ENCODE measurements around the gene PELI1. TPM values are rescaled to one million over a fixed set of nuclear protein-coding genes. Genes with fewer than 3 reads are reported as not detected.
"Not testable (repeated sequence)": the region's sequence is repeated elsewhere in the genome, so short reads cannot be mapped to it uniquely, and the experiment has no call there.

The PELI1 gene
- polyA plus RNA-seq, 4 donors = 20.5 to 26.6 (median 23.8) TPM

- Histone ChIP-seq H3K27me3 (ENCODE audit: control insufficient read depth in 3 of 3, insufficient read depth in 3 of 3, low read length in 3 of 3) (no peaks in the 10 kb centered on the region), H3K36me3 (ENCODE audit: control insufficient read depth in 3 of 3, insufficient read depth in 2 of 3, low read depth in 1 of 3, low read length in 3 of 3) (no peaks in the 10 kb centered on the region), H3K27ac (ENCODE audit: low read depth in 1 of 3, low read length in 2 of 3) (peak overlapping the region; percentile 84 to 87 (median 86)), H3K4me1 (ENCODE audit: control insufficient read depth in 3 of 3, insufficient read depth in 2 of 3, low read depth in 1 of 3, low read length in 2 of 3) (peaks cover 9 to 44% (median 20%) of the 10 kb centered on the region in 3 donors), H3K4me3 (ENCODE audit: low read depth in 1 of 3, low read length in 3 of 3) (no peak overlapping the region), H3K9me3 (ENCODE audit: control insufficient read depth in 2 of 2, insufficient read depth in 1 of 2, low read depth in 1 of 2, low read length in 1 of 2) (no peaks in the 10 kb centered on the region)
- whole genome bisulfite sequencing, 3 donors = 3 to 21% (median 7%) methylated on average over 1 of the region's 1 CpG
- DNase-seq = peak; percentile 55 to 69
- FAIRE-seq = no peak
These were observed 29.9 kb downstream of the PELI1 start for GRCh38 chr2:64114063-64114911.

- Histone ChIP-seq H3K36me3 (ENCODE audit: control insufficient read depth in 3 of 3, insufficient read depth in 2 of 3, low read depth in 1 of 3, low read length in 3 of 3) (peaks cover 0 to 8% (median 3%) of the 10 kb centered on the region in 3 donors), H3K27me3 (ENCODE audit: control insufficient read depth in 3 of 3, insufficient read depth in 3 of 3, low read length in 3 of 3) (no peaks in the 10 kb centered on the region), H3K9me3 (ENCODE audit: control insufficient read depth in 2 of 2, insufficient read depth in 1 of 2, low read depth in 1 of 2, low read length in 1 of 2) (no peaks in the 10 kb centered on the region), H3K27ac (ENCODE audit: low read depth in 1 of 3, low read length in 2 of 3) (no peak overlapping the region), H3K4me3 (ENCODE audit: low read depth in 1 of 3, low read length in 3 of 3) (no peak overlapping the region), H3K4me1 (ENCODE audit: control insufficient read depth in 3 of 3, insufficient read depth in 2 of 3, low read depth in 1 of 3, low read length in 2 of 3) (peaks cover 13 to 49% (median 24%) of the 10 kb centered on the region in 3 donors)
- 75 to 91% (median 80%) methylated on average over 4 of the region's 4 CpGs for WGBS, 3 donors
- DNase-seq = no peak
- no peak for FAIRE-seq
These were observed 32.2 kb downstream of the PELI1 start for GRCh38 chr2:64112016-64112415.

- WGBS, 3 donors = 93 to 98% (median 98%) methylated on average over 2 of the region's 2 CpGs
- FAIRE-seq = no peak
These were observed 32.8 kb downstream of the PELI1 start for GRCh38 chr2:64111426-64111825.

GRCh38 chr2:64108666-64109241 lies 35.5 kb downstream of the PELI1 start:
- Histone ChIP-seq H3K4me3 (ENCODE audit: low read depth in 1 of 3, low read length in 3 of 3) (no peak overlapping the region), H3K36me3 (ENCODE audit: control insufficient read depth in 3 of 3, insufficient read depth in 2 of 3, low read depth in 1 of 3, low read length in 3 of 3) (peaks cover 0 to 11% (median 3%) of the 10 kb centered on the region in 3 donors), H3K27me3 (ENCODE audit: control insufficient read depth in 3 of 3, insufficient read depth in 3 of 3, low read length in 3 of 3) (no peaks in the 10 kb centered on the region), H3K9me3 (ENCODE audit: control insufficient read depth in 2 of 2, insufficient read depth in 1 of 2, low read depth in 1 of 2, low read length in 1 of 2) (no peaks in the 10 kb centered on the region), H3K27ac (ENCODE audit: low read depth in 1 of 3, low read length in 2 of 3) (peak overlapping the region in 2 of 3 donors; percentile 12 to 18), H3K4me1 (ENCODE audit: control insufficient read depth in 3 of 3, insufficient read depth in 2 of 3, low read depth in 1 of 3, low read length in 2 of 3) (peaks cover 4 to 46% (median 19%) of the 10 kb centered on the region in 3 donors)
- FAIRE-seq (no peak), DNase-seq (peak in 1 of 2 donors; percentile 64)
- 29 to 57% (median 40%) methylated on average over 3 of the region's 3 CpGs for WGBS, 3 donors

More at GRCh38 chr2:64111426-64111825, 32.8 kb downstream of the PELI1 start:
- no peak for DNase-seq
- no peak overlapping the region for H3K4me3 ChIP-seq (ENCODE audit: low read depth in 1 of 3, low read length in 3 of 3)
- H3K9me3 ChIP-seq (ENCODE audit: control insufficient read depth in 2 of 2, insufficient read depth in 1 of 2, low read depth in 1 of 2, low read length in 1 of 2) = no peaks in the 10 kb centered on the region
- H3K27me3 ChIP-seq (ENCODE audit: control insufficient read depth in 3 of 3, insufficient read depth in 3 of 3, low read length in 3 of 3) = no peaks in the 10 kb centered on the region
- no peak overlapping the region for H3K27ac ChIP-seq (ENCODE audit: low read depth in 1 of 3, low read length in 2 of 3)
- H3K36me3 ChIP-seq (ENCODE audit: control insufficient read depth in 3 of 3, insufficient read depth in 2 of 3, low read depth in 1 of 3, low read length in 3 of 3) = peaks cover 0 to 11% (median 3%) of the 10 kb centered on the region in 3 donors
- peaks cover 12 to 50% (median 28%) of the 10 kb centered on the region in 3 donors for H3K4me1 ChIP-seq (ENCODE audit: control insufficient read depth in 3 of 3, insufficient read depth in 2 of 3, low read depth in 1 of 3, low read length in 2 of 3)

- H3K27me3 ChIP-seq (ENCODE audit: control insufficient read depth in 3 of 3, insufficient read depth in 3 of 3, low read length in 3 of 3) = no peaks in the 10 kb centered on the region
- FAIRE-seq (no peak), DNase-seq (no peak)
- H3K4me1 ChIP-seq (ENCODE audit: control insufficient read depth in 3 of 3, insufficient read depth in 2 of 3, low read depth in 1 of 3, low read length in 2 of 3) = peaks cover 8 to 42% (median 19%) of the 10 kb centered on the region in 3 donors
- no peaks in the 10 kb centered on the region for H3K9me3 ChIP-seq (ENCODE audit: control insufficient read depth in 2 of 2, insufficient read depth in 1 of 2, low read depth in 1 of 2, low read length in 1 of 2)
- peak overlapping the region; percentile 21 to 78 (median 41) for H3K27ac ChIP-seq (ENCODE audit: low read depth in 1 of 3, low read length in 2 of 3)
- 68 to 83% (median 70%) methylated on average over 3 of the region's 3 CpGs for WGBS, 3 donors
- no peak overlapping the region for H3K4me3 ChIP-seq (ENCODE audit: low read depth in 1 of 3, low read length in 3 of 3)
- H3K36me3 ChIP-seq (ENCODE audit: control insufficient read depth in 3 of 3, insufficient read depth in 2 of 3, low read depth in 1 of 3, low read length in 3 of 3) = peaks cover 0 to 17% (median 8%) of the 10 kb centered on the region in 3 donors
These were observed 37.7 kb downstream of the PELI1 start for GRCh38 chr2:64106481-64106880.

GRCh38 chr2:64105670-64106461 lies 38.4 kb downstream of the PELI1 start:
- Histone ChIP-seq H3K9me3 (ENCODE audit: control insufficient read depth in 2 of 2, insufficient read depth in 1 of 2, low read depth in 1 of 2, low read length in 1 of 2) (no peaks in the 10 kb centered on the region), H3K27ac (ENCODE audit: low read depth in 1 of 3, low read length in 2 of 3) (peak overlapping the region; percentile 12 to 78 (median 38)), H3K36me3 (ENCODE audit: control insufficient read depth in 3 of 3, insufficient read depth in 2 of 3, low read depth in 1 of 3, low read length in 3 of 3) (peaks cover 0 to 17% (median 8%) of the 10 kb centered on the region in 3 donors), H3K4me3 (ENCODE audit: low read depth in 1 of 3, low read length in 3 of 3) (no peak overlapping the region), H3K4me1 (ENCODE audit: control insufficient read depth in 3 of 3, insufficient read depth in 2 of 3, low read depth in 1 of 3, low read length in 2 of 3) (peaks cover 8 to 39% (median 16%) of the 10 kb centered on the region in 3 donors), H3K27me3 (ENCODE audit: control insufficient read depth in 3 of 3, insufficient read depth in 3 of 3, low read length in 3 of 3) (no peaks in the 10 kb centered on the region)
- DNase-seq (peak; percentile 85 to 90), FAIRE-seq (peak; percentile 73)
- 17 to 58% (median 36%) methylated on average over 5 of the region's 5 CpGs for WGBS, 3 donors

GRCh38 chr2:64104933-64105332 lies 39.3 kb downstream of the PELI1 start:
- no peaks in the 10 kb centered on the region for H3K27me3 ChIP-seq (ENCODE audit: control insufficient read depth in 3 of 3, insufficient read depth in 3 of 3, low read length in 3 of 3)
- peak overlapping the region in 1 of 3 donors; percentile 78 for H3K27ac ChIP-seq (ENCODE audit: low read depth in 1 of 3, low read length in 2 of 3)
- no peak overlapping the region for H3K4me3 ChIP-seq (ENCODE audit: low read depth in 1 of 3, low read length in 3 of 3)
- DNase-seq = peak; percentile 51 to 87
- peaks cover 8 to 38% (median 16%) of the 10 kb centered on the region in 3 donors for H3K4me1 ChIP-seq (ENCODE audit: control insufficient read depth in 3 of 3, insufficient read depth in 2 of 3, low read depth in 1 of 3, low read length in 2 of 3)
- H3K36me3 ChIP-seq (ENCODE audit: control insufficient read depth in 3 of 3, insufficient read depth in 2 of 3, low read depth in 1 of 3, low read length in 3 of 3) = peaks cover 0 to 21% (median 9%) of the 10 kb centered on the region in 3 donors
- no peaks in the 10 kb centered on the region for H3K9me3 ChIP-seq (ENCODE audit: control insufficient read depth in 2 of 2, insufficient read depth in 1 of 2, low read depth in 1 of 2, low read length in 1 of 2)
- FAIRE-seq = peak; percentile 92
- WGBS, 3 donors = 9 to 25% (median 20%) methylated on average over 1 of the region's 1 CpG

GRCh38 chr2:64102736-64103135 lies 41.5 kb downstream of the PELI1 start:
- H3K9me3 ChIP-seq (ENCODE audit: control insufficient read depth in 2 of 2, insufficient read depth in 1 of 2, low read depth in 1 of 2, low read length in 1 of 2); H3K27me3 ChIP-seq (ENCODE audit: control insufficient read depth in 3 of 3, insufficient read depth in 3 of 3, low read length in 3 of 3); DNase-seq; H3K4me3 ChIP-seq (ENCODE audit: low read depth in 1 of 3, low read length in 3 of 3); FAIRE-seq; H3K27ac ChIP-seq (ENCODE audit: low read depth in 1 of 3, low read length in 2 of 3): not testable (repeated sequence)
- Histone ChIP-seq H3K36me3 (ENCODE audit: control insufficient read depth in 3 of 3, insufficient read depth in 2 of 3, low read depth in 1 of 3, low read length in 3 of 3) (peaks cover 0 to 19% (median 9%) of the 10 kb centered on the region in 3 donors), H3K4me1 (ENCODE audit: control insufficient read depth in 3 of 3, insufficient read depth in 2 of 3, low read depth in 1 of 3, low read length in 2 of 3) (peaks cover 8 to 29% (median 12%) of the 10 kb centered on the region in 3 donors)
- 78 to 84% (median 82%) methylated on average over 7 of the region's 7 CpGs for WGBS, 3 donors

Data from small intestine (tissue), 7 donors.